HK-2 (cell line): ENCODE data around the gene TBC1D21.

ENCODE experiments used
- DNase-seq: peaks from one replicate; pipeline ENCODE4 v3.0.0-alpha.2; 2018; ENCODE audit not compliant: unreplicated experiment

TBC1D21 gene

DNA sequence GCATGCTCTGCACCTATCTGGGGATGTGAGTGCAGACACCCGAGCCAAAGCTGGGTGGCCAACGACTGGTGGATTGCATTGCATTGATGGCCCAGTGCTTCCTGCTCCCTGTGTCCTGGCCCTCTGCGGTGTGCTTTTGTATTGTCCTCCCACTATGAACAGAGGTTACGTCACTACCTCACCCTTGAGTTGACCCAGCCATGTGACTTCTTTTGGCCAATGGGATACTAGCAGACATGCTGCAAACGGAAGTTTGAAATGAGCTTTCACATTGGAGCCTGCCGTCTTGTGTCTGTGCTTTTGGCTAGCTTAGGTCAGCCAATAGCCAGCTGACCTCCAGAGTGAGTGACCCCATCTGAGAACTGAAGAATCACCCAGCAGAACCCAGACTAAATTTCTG lies 15.3 kb upstream of the TBC1D21 start:
- no peak for DNase-seq

DNA sequence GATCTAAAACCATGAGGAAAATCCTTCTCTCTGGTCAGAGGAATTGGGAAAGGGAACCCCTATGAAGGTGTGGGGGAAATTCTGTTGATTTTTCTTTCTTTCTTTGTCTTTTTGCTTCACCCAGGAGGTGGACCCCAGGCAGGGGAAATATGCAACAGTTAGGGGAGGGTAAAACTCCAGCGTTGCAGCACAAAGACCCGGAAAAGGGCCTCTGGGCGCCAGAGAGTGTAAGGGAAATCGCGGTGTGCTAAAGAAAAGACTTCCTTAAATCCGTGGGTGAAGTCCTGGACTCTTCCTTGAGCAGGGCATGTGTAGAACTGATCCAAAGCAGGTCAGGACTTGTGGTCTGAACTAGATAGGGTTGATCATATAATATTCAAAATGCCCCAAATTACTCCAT lies 11.1 kb upstream of the TBC1D21 start:
- no peak for DNase-seq

DNA sequence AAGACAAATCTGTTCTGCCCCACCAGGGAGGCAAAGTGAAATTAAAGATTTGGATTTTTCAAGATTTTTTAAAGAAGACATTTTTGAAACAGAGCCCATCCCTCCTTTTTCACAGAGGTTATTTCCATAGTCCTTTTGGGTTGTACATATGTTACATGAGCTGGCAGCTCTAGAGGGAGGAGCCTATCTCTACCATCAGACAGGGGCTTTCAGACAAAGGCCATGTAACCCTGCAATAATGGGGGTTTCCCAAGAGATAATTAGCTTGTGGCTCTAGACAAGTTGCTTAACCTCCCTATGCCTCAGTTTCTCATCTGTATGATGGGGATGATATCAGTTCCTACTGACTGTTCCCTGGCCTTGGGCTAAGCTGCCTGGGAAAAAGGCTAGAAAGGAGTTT lies 8.0 kb upstream of the TBC1D21 start:
- DNase-seq, result no peak

DNA sequence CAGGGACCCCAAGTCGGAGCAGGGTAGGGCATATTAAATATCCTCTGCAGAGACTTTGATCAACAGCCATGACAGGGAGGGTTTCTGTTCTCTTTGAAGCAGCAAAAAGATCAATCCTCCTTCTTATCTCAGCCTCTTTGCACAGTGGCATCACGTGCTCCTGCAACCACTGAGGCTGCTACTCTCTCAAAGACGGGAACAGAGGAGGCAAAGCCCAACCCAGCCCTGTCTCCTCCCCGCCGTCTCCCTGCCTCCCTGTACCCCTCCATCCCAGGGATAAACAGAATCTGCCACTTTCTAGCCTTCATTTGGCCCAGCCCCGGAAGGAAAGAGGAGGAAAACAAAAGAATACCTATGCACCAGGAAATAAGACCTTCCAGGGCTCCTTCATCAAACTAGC lies 7.5 kb upstream of the TBC1D21 start:
- DNase-seq, result no peak

DNA sequence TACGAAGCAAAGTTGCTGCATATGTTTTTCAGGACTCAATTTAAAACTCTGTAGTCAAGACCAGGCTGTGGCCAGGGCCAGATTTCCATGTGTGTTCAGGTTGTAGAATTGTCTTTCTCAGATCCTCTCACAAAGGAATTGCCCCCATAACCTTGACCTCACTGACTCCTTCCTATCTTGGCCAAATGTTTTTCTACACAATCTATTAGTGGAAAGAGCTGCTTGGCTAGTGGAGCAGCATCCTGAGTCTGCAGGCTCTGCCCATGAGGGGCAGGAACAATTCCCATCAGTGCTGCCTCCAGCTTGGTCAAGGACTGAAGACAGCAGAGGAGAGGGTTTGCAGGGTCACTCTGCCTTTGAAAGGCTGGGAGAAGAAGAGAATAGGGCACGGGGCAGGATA lies 6.9 kb upstream of the TBC1D21 start:
- no peak for DNase-seq

DNA sequence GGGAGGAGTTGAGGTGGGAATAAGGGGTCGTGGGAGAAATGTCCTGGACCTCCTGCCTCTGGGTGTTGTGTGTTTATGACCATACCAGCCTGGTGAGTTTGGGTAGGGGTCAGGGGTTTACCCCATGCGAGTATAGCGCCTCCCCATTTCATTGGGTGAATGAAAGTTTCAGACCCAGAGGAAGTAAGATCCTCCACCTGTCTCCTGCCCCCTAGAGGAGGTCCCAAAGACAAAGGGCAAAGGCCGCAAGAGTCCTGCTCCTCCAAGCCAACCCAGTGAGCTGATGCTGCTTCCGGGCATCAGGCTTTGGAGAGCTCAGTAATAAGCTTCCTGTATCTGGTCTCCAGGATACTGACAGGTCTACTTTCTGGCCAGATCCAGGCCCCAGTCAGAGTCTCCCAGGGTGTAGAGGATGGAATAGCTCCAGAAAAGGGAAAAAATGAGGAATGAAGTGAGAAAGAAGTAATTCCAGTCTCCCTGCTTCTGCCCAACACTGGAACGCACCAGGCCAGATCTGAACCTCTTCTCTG lies 6.4 kb upstream of the TBC1D21 start:
- no peak for DNase-seq

DNA sequence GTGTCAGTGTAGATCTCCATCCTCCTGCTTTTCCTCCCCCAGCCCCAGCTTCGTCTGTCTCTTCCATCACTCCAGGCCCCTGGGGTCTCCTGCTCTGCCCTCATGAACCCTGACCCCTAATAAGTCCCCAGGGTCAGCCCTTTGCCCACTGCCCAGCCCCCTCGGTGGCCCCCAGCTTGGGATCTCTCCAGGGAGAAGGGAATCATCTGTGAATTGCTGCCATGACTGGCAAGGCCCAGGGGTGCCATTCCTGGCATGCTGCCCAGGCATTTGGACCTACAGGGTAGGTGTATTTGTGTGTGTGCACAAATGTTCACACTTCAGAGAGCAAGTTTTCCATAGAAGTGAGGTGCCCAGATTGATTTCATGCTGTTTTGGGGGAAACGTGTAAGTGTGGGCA lies 5.9 kb upstream of the TBC1D21 start:
- no peak for DNase-seq

DNA sequence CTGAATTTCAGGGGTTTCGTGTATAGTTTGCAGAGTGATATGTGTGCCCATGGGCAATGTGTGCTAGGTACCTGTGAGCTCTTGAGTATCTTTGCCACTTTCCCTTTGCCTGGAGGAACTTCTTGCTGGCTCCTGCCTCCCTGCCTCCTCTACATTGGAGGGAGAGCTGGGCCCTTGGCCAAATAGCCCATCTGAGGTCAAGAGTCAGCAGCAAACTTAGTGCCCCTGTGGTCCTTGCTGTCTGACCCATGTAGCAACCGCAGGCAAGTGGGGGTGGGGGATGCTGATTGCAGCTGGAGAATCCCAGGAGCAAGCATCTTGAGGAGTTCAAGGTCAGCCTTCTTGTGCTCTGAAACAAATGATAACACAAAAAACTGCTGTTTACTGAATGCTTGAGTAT lies 5.4 kb upstream of the TBC1D21 start:
- no peak for DNase-seq

DNA sequence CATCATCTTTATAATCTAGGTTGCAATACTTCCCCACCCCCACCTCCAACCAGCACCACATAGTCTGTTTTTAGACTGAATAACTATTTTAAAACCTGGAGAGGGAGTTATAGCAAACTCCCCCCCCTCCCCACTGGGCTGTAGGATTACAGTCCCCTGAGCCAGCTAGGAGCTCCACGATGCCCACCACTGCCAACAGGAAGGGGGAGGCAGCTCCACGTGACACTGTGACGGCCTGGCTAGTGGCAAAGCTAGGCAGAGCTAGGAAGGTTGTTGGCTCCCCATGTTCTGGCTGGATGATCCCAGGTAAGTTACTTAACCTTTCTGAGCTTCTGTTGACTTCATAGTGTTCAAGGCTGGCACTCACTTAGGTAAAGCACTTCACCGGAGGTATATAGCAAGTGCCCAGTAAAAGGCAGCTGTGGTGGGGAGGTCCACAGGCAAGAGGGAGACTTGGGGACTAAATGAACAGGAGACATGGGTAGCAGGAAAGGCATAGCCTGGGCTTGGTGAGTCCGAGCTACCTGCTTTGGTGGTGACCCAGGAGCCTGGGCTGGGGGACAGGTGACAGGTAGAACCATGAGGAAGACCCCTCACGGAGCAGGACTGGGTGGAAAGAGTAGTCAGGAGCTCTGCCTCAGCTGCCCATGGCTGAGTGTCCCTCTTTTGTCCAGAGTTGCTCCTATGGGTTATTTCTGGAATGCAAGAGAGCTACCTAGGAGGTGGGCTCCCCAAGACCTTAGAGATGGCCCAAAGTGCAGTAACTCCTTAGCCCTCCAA lies 4.0 kb upstream of the TBC1D21 start:
- DNase-seq, result no peak

DNA sequence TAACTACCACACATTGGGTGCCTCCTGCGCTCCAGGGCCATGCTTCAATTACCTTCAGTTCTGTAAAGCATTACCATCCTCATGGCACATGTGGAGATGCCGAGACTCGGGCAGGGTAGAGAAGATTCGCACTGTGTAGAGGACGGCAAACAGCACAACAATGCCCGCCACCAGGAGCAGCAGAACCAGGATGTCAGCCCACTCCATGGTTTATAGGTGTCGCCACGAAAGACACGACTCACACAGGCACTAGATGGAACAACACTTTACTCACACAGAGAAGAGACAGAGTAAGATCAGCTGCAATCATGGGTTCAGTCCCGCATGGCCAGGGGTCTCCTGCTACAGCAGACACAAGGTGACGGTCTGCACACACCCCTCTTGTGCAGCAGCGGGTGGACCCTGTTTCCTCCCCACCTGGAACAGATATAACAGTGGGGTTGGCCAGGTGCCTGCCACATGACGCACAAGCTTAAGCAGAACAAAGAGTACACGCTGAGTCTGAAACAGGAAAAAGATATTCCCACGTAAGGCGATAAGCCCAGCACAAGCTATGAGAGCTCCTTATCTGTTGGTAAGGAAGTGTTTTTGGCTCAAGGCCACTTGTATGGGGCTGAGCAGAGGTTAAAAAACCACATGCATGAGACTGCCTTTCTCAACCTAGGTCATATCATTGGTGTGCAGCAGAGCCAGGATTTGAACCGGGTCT lies 2.5 kb upstream of the TBC1D21 start:
- no peak for DNase-seq

DNA sequence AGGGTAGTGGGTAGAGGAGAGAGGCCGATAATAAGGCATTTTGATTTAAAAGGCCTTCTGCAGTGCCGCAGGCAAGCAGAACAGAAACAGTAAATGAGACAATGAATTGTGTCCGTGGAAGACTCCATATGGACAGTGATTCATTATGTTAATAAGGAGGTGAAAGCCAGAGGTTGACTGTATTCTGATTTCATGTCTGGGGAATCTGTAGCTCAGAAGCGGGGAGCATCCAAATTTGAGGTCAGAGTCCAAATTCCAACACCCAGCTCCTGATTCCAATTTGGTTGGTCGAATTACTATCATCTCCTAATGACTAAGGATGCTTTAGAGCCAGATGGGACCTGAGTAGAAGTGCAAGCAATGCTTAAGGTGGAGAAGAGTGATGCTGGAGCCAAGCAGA lies 1.0 kb upstream of the TBC1D21 start:
- DNase-seq, result no peak

DNA sequence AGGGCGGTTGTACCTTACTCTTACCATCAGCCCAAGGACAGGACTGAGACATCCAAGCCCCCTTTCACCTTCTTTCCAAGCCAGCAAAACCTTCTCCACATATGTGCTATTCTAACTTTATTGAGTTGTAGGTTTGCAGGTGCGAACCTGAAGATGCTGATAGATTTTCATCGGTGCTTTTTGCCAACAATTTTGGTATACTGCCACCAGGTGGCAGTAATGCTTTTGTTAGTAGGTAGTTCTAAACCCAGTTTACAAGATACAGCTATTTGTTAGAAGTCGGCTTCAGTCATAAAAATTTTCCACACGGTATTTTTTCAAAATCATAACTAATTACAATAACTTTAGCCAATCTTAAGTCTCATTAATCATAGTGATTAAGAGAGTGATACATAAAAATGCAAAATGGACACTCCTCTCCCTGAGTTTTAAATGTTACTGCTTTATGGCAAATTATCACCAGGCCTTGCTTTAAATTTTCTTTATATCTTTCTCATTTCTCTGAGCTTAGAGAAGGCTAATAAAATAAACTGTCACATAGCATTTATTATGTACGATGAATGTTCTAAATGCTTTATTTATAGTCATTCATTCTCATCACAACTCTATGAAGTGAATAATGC lies 636 bp downstream of the TBC1D21 start:
- DNase-seq, result peak; percentile 18

DNA sequence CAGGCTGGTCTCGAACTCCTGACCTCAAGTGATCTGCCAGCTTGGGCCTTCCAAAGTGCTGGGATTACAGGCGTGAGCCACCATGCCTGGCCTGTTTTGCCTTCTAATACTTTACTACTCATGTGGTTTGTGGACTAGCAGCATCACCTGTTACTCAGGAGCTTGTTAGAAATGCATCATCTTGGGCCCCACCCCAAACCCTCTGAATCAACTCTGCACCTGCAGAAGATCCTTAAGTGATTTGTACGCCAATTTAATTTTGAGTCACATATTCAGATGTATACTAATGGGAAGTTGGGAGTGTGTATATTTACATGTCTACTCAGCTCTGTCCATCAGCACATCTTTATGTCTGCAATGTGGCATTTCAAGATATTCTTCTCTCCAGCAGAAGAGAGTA lies 6.1 kb downstream of the TBC1D21 start:
- DNase-seq, result no peak

DNA sequence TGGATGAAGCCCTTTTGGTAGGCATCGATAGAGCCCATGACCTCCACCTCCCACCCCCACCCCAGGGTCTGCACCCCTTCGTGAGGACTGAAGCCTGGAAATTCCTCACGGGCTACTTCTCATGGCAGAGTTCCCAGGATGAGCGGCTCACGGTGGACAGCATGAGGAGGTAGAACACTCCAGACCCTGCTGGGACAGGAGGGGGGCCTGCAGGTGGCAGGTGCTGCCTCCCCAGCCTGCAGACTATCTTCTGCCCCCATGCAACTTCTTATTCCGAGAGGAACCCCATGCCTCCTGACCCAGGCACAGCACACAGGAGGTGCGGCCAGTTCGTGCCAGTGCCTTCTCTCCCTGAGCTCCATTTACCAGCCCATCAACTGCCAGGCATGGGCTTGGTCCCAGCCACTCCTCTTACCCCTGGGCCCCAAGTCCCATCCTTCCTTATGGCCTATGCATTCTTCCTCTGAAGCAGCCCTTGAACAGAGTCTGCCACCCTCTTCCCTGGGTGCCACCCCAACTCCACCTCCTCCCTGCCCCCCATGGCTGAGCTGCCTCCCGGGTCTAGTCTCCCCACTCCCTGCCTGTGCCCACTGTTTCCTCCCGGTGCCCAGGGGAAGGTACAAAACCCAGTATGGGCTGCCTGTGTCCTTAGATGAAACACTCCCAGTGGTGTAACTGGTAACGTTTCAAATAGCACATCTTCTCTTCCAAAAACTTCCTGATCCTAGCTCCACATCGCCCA lies 8.4 kb downstream of the TBC1D21 start:
- no peak for DNase-seq

DNA sequence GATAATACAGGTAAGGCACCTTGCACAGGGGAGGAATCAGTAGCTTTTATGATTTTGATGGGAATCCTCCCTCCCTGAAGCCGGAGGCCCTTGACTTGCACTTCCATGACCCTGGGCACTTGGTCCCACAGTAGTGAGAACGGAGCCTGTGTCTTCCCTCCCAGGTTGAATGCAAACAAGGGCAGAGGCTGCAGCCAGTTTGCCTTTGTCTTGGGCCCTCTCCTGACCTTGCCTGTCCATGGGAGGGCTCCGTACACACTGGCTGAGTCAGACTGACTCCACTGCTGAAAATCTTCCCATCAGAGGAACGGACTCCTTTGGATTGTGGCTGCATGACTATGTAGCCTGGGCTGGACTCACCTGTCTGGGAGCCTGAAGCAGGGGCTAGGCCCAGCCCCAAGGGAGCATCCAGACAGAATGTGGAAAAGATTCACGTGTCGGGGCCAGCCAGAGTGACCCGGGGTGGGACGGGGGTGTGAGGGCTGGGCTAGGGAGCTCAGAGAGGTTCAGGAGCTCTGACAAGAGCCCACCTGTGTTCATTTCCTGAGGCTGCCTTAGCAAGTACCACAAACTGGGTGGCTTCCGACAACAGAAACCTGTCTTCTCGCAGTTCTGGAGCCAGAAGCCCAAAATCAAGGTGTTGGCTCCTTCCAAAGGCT lies 9.5 kb downstream of the TBC1D21 start:
- DNase-seq, result no peak

DNA sequence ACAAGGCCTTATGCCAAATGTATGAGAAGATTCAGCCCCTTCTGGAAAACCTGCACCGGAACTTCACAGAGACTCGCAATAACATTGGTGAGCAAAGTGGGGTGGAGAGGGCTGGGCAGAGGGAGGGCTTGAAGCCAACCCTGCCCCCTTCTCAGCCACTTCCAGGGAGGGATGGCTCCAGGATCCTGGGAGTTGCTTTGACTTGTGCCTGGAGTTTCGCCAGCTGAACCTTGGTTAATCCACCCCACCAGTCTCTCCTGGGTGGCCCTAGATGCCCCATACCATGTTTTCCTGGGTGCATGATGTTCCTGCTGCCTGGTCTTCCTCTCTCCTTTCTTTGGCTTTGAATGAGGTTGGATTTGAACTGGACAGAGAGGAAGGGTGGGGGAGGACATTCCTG lies 10.8 kb downstream of the TBC1D21 start:
- no peak for DNase-seq

DNA sequence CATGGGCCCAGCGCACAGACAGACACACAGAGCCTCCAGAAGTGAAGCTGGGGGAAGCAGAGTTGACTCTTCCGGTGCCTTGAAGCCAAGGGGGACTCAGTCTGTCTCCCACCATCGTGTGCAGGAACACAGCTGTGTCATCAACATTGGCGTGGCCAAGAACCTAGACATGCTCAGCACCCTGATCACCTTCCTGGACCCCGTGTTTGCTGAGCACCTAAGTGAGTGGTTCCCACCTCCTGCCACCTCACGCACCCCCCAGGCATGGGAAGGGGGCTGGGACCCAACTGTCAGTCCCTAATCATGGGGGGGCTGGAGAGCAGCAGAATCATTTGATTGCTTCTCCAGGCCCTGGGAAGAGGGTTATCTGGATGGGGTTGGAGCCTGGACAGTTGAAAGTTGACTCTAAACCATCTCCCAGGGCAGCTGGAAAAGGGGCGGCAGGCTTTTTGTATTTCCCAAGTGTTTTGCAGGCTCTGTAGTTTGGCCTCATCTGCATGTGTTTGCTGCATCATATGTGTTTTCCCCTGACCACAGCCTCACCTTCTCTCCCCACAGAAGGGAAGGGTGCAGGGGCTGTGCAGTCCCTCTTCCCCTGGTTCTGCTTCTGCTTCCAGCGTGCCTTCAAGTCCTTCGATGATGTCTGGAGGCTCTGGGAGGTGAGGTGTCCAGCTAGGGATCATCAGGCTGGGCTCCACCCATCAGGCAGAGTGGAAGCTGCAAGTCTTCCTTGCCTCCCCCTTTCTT lies 12.8 kb downstream of the TBC1D21 start:
- DNase-seq, result no peak

DNA sequence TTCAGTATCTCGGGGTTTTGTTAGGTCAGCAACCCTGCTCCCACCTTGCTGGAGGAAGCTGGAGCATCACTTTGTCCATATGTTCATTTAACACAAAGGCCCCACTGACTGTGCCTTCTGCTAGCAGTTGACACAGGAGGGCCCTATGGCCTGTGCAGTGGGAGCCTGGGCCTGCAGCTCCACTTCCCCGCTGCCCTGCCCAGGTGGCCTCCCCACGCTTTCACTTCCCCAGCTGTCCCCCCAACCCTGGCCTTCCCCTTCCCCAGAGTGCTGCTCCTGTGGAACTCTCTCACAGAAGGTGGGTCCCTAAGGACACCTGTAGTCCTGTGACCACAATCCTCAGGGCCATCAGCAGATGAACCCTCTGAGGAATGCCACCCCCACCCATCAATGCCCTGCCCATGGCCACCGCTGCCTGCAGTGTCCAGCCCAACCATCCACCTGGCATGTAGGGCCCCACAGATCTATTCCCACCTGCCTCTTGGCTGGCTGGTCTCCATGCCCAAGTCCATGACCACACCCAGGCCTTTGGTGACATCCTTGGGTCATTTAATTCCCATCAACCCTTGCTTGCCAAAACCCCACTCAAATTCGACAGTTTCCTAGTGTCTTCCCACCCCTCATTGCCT lies 13.5 kb downstream of the TBC1D21 start:
- no peak for DNase-seq

DNA sequence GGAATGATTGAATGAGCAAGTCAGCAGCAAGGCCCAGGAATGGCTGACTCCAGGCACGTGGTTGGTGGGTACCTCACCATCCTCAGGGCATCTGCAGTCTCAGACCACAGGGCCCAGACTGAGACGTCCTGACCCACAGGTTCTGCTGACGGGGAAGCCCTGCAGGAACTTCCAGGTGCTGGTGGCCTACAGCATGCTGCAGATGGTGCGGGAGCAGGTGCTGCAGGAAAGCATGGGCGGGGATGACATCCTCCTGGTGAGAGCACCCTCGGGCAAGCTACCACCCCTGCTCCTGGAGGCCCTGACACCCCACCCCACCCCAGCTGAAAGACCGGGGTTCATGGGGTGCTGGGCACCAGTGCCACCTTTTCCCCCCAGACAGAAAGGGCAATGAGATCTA lies 14.1 kb downstream of the TBC1D21 start:
- no peak for DNase-seq

DNA sequence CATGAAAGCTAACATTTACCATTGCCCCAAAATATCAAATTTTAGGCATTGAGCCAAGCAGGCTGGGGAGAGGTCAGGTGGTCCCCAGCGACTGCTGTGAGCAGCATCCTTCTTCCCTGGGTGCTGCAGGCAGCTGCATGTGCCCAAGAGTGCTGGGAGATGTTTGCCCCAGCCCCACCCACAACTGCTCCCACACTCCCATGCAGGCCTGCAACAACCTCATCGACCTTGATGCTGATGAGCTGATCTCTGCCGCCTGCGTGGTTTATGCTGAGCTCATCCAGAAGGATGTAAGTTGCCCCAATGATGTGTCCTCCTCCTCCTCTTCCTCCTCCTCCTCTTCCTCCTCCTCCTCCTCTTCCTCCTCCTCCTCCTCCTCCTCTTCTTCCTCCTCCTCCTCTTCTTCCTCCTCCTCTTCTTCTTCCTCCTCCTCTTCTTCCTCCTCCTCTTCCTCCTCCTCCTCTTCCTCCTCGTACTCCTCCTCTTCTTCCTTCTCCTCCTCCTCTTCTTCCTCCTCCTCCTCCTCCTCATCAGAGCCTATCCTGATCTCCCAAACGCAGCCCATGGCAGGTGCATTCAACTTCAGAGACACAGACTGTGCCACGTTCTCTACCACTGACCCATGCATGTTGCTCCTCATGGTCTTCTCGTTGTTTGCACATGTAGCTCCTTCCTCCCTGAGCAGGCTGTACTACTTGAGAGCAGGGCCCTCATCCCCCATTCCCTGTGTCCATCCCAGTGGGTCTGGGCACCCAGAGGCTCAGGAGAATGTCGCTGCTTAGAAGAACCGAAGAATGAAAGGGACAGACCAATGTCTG lies 15.1 kb downstream of the TBC1D21 start:
- no peak for DNase-seq
